Osteoblast (primary cell): ENCODE results near the gene KRAS. TPM values are rescaled to one million over a fixed set of nuclear protein-coding genes. Genes with fewer than 3 reads are reported as not detected.

Experiments used
- DNase-seq: peaks from one replicate; pipeline ENCODE4 v3.0.0; 2011; ENCODE audit warnings: low spot score, mixed read lengths; ENCODE audit not compliant: insufficient read length; ENCODE audit errors: missing footprints
- H2AFZ ChIP-seq: 2 replicates; pipeline ENCODE4 v1.6.0; 2011; ENCODE audit warnings: mild to moderate bottlenecking, low read length
- H3K27ac ChIP-seq: 2 replicates; pipeline ENCODE4 v1.5.1; 2011; ENCODE audit warnings: mild to moderate bottlenecking, low read depth, low read length, moderate library complexity
- H3K27me3 ChIP-seq: 2 replicates; pipeline ENCODE4 v1.6.0; 2012; ENCODE audit warnings: mild to moderate bottlenecking, control low read depth, inconsistent platforms, low read length, moderate library complexity; ENCODE audit not compliant: insufficient read depth
- H3K36me3 ChIP-seq: 2 replicates; pipeline ENCODE4 v1.5.1; 2011; ENCODE audit warnings: mild to moderate bottlenecking, low read length, control low read depth, moderate library complexity; ENCODE audit not compliant: insufficient read depth
- H3K4me1 ChIP-seq: 2 replicates; pipeline ENCODE4 v1.5.1; 2011; ENCODE audit warnings: mild to moderate bottlenecking, low read length, control low read depth, moderate library complexity; ENCODE audit not compliant: insufficient read depth
- H3K4me2 ChIP-seq: 2 replicates; pipeline ENCODE4 v1.6.0; 2011; ENCODE audit warnings: mild to moderate bottlenecking, low read length; ENCODE audit not compliant: insufficient read depth
- H3K4me3 ChIP-seq: fragments of 200-600 bp; sonication (generic); 3 replicates; pipeline ENCODE4 v1.5.1; 2012; ENCODE audit warnings: mild to moderate bottlenecking, low read length, inconsistent platforms; ENCODE audit not compliant: insufficient read depth
- H3K79me2 ChIP-seq: 2 replicates; pipeline ENCODE4 v1.6.0; 2012; ENCODE audit warnings: mild to moderate bottlenecking, low read length, control low read depth, inconsistent platforms; ENCODE audit not compliant: insufficient read depth
- H3K9me3 ChIP-seq: 2 replicates; pipeline ENCODE4 v1.5.1; 2011; ENCODE audit warnings: low read depth, low read length, control low read depth
- H4K20me1 ChIP-seq: 2 replicates; pipeline ENCODE4 v1.6.0; 2012; ENCODE audit warnings: mild to moderate bottlenecking, low read length, control low read depth; ENCODE audit not compliant: insufficient read depth
- CTCF ChIP-seq: IDR thresholded peaks from 2 replicates; pipeline ENCODE4 v1.5.1; 2011; ENCODE audit warnings: mild to moderate bottlenecking, low read depth, low read length, moderate library complexity; ENCODE audit errors: extremely low read depth
- total RNA-seq: library from RNA; depleted of rRNA; stranded (reverse); fragments of >200 nt; gene quantifications from 2 replicates; pipeline ENCODE4 v1.2.3, GENCODE V29; 2012

KRAS gene
- total RNA-seq, 1 donor = 18.5 TPM

GRCh38 chr12:25197608-25198007 lies 53.1 kb downstream of the KRAS start:
- DNase-seq = no peak
- H3K27me3 ChIP-seq = no peaks in the 10 kb centered on the region
- peaks cover 25% of the 10 kb centered on the region for H3K4me1 ChIP-seq
- no peak overlapping the region for H3K27ac ChIP-seq
- H3K79me2 ChIP-seq = peaks cover 17% of the 10 kb centered on the region
- H2AFZ ChIP-seq = no peak overlapping the region
- H3K4me2 ChIP-seq = no peak overlapping the region
- no peaks in the 10 kb centered on the region for H3K36me3 ChIP-seq
- TF ChIP-seq CTCF = no peak
- H3K4me3 ChIP-seq = no peak overlapping the region
- H4K20me1 ChIP-seq = no peaks in the 10 kb centered on the region
- H3K9me3 ChIP-seq = no peaks in the 10 kb centered on the region

DNA sequence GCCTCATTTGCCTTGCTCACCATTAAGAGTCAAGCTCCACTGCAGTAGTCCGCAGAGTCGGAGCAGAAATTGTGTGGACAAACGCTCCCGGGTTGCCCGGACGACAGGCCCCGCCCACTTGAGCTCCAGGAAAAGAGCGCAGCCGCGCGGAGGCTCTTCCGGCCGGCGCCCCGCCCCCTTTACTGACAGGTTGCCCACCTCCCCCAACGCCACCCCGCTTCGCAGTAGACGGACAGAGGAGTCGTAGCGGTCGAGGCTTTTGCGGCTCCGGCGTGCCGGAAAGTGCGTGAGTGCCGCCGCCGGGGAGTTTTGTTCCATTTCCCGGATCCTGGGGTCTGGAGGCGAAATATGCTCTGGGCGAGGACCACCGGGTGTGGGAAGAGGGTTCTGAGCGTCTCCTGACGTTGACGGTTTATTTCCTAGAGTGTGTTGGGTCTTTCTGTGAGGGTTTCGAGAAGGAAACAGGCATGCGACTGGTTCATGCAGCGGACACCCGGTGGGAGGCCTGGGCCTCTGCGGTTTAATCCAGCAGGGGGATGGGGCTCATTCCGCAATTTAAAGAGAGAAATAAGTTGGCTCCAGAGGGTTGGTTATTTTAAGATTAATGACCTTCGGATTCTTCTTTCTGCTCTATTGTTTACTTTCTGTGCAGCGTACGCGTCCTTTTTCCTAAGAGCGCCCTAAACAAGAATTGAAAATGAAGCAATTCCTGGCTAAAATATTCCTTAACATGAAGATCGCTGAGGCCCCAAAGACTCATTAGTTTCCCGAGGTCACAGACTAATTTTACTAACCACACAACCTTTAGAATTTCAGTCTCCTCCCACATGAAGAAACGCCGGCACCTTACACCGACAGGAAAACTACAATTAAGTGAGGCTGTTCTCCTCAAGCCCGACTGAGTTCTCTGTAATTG lies 55.4 kb downstream of the KRAS start, which contains the start of the genes DNAI7 and ETFRF1:
DNAI7 (minus strand) TSS at position 105 of the 916 bp plus-strand sequence; CDS start at position 23, 82 bp downstream.
ETFRF1 (plus strand) TSS at position 182 of the 916 bp plus-strand sequence. CDS start 8,720 bp downstream, outside the sequence.
- Histone ChIP-seq H2AFZ (peak within 1 kb of the TSS; percentile 95), H3K4me2 (peak within 1 kb of the TSS; percentile 98), H3K9me3 (no peaks in the 10 kb centered on the region), H3K4me3 (peak within 1 kb of the TSS; percentile 81), H3K79me2 (peaks cover 12% of the 10 kb centered on the region), H3K27me3 (no peaks in the 10 kb centered on the region), H3K4me1 (peaks cover 15% of the 10 kb centered on the region), H3K27ac (peak within 1 kb of the TSS; percentile 88), H3K36me3 (no peaks in the 10 kb centered on the region), H4K20me1 (no peaks in the 10 kb centered on the region)
- TF ChIP-seq CTCF = no peak
- DNase-seq = peak; percentile 95

DNA sequence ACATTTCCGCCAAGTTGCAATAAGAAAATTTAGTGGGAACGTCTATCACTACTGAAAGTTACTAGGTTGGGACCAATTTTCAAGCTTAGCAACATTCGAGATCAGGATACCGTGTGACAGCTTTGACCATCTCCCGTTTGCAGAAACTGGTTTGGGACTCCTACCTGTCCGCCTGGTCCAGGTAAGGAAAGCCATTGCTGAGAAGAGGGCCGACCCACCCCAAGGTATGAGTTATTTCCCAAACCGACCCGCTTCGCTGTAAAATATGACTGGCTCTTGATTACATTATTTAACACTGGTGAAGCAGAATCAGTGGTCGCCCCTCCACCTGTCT lies 56.0 kb downstream of the KRAS start:
- H3K79me2 ChIP-seq = peaks cover 12% of the 10 kb centered on the region
- DNase-seq = no peak
- peak overlapping the region; percentile 81 for H3K4me3 ChIP-seq
- no peaks in the 10 kb centered on the region for H3K36me3 ChIP-seq
- H2AFZ ChIP-seq = peak overlapping the region; percentile 95
- no peak for TF ChIP-seq CTCF
- no peaks in the 10 kb centered on the region for H3K9me3 ChIP-seq
- no peaks in the 10 kb centered on the region for H3K27me3 ChIP-seq
- H4K20me1 ChIP-seq = no peaks in the 10 kb centered on the region
- peak overlapping the region; percentile 98 for H3K4me2 ChIP-seq
- H3K4me1 ChIP-seq = peaks cover 14% of the 10 kb centered on the region
- H3K27ac ChIP-seq = peak overlapping the region; percentile 88

GRCh38 chr12:25194214-25194613 lies 56.5 kb downstream of the KRAS start:
- peaks cover 19% of the 10 kb centered on the region for H3K4me1 ChIP-seq
- H3K4me3 ChIP-seq = peak overlapping the region; percentile 81
- H4K20me1 ChIP-seq = no peaks in the 10 kb centered on the region
- DNase-seq = no peak
- no peaks in the 10 kb centered on the region for H3K9me3 ChIP-seq
- TF ChIP-seq CTCF = no peak
- no peaks in the 10 kb centered on the region for H3K27me3 ChIP-seq
- H3K79me2 ChIP-seq = peaks cover 12% of the 10 kb centered on the region
- no peaks in the 10 kb centered on the region for H3K36me3 ChIP-seq
- peak overlapping the region; percentile 95 for H2AFZ ChIP-seq
- peak overlapping the region; percentile 98 for H3K4me2 ChIP-seq
- H3K27ac ChIP-seq = peak overlapping the region; percentile 88
